Gastrocnemius medialis (tissue), 4 donors: ENCODE data around the gene PLEKHG4B. TPM values are rescaled to one million over a fixed set of nuclear protein-coding genes. Genes with fewer than 3 reads are reported as not detected.

Experiments
- ATAC-seq, 2 donors: fragments of 150-250 bp; one replicate each; pipeline ENCODE4 v1.9.1; 2016
- DNase-seq, 2 donors: peaks; one replicate each; pipeline ENCODE4 v3.0.0-alpha.2; 2019
- H3K27ac ChIP-seq, 4 donors: fragments of 200-600 bp; sonication (generic); 1 replicate in 1 of 4; 2 replicates in 3 of 4; pipeline ENCODE4 v1.5.1; 2016 to 2018; ENCODE audit warnings: mild to moderate bottlenecking in 2 of 4, moderate library complexity in 1 of 4
- H3K27me3 ChIP-seq, 3 donors: fragments of 200-600 bp; sonication (generic) in 2 of 3; 1 replicate in 1 of 3; 2 replicates in 2 of 3; pipeline versions ENCODE4 v1.5.1 to v1.6.0; 2016 to 2019; ENCODE audit warnings: mild to moderate bottlenecking in 1 of 3, moderate library complexity in 1 of 3
- H3K36me3 ChIP-seq, 2 donors: fragments of 200-600 bp; sonication (generic) in 1 of 2; one replicate each; pipeline ENCODE4 v1.5.1; 2017 to 2018
- H3K4me1 ChIP-seq, 2 donors: fragments of 200-600 bp; sonication (generic) in 1 of 2; one replicate each; pipeline ENCODE4 v1.5.1; 2016 to 2017; ENCODE audit warnings: mild to moderate bottlenecking in 2 of 2
- H3K4me3 ChIP-seq, 4 donors: fragments of 200-600 bp; sonication (generic) in 3 of 4; 1 replicate in 1 of 4; 2 replicates in 3 of 4; pipeline ENCODE4 v1.5.1; 2016 to 2019; ENCODE audit warnings: mild to moderate bottlenecking in 2 of 4
- H3K9me3 ChIP-seq, 3 donors: fragments of 200-600 bp; sonication (generic) in 2 of 3; 1 replicate in 1 of 3; 2 replicates in 2 of 3; pipeline ENCODE4 v1.5.1; 2016 to 2019
- POLR2A ChIP-seq, 2 donors: fragments of 450-650 bp; IDR thresholded peaks; one replicate each; pipeline ENCODE4 v1.6.1; 2017; ENCODE audit warnings: antibody characterized with exemption in 2 of 2, mild to moderate bottlenecking in 2 of 2, moderate library complexity in 2 of 2
- in situ Hi-C, 4 donors: fragments of 200-750 bp; cut with MboI; loops; one replicate each; pipeline versions ENCODE4 v1.15.0 to v1.8.0; 2017; ENCODE audit warnings: low sequenced_read_pairs in 4 of 4
- intact Hi-C: fragments of 100-400 bp; cut with DNase I; formaldehyde crosslinking; loops from one replicate; pipeline ENCODE4 v1.15.1; 2023; ENCODE audit warnings: low total_unique reads
- total RNA-seq, 4 donors: library from RNA; depleted of rRNA; stranded (reverse); fragments of >200 nt; gene quantifications; one replicate each; pipeline versions ENCODE4 v1.1.0 to v1.2.3, GENCODE V29; 2016
- TF ChIP-seq, protein P1 (sequence below), 5 experiments: fragments of 450-650 bp in 3 of 5; fragments of 200-600 bp in 2 of 5; sonication (generic) in 2 of 5; IDR thresholded peaks in 4 of 5; conservative IDR thresholded peaks in 1 of 5; 1 replicate in 4 of 5; 2 replicates in 1 of 5; pipeline ENCODE4 v1.5.1; 2016 to 2019; ENCODE audit warnings: antibody characterized with exemption in 5 of 5, mild to moderate bottlenecking in 3 of 5, moderate library complexity in 3 of 5

Gene PLEKHG4B
- total RNA-seq, 4 donors from 2014 or later: not detected

DNA sequence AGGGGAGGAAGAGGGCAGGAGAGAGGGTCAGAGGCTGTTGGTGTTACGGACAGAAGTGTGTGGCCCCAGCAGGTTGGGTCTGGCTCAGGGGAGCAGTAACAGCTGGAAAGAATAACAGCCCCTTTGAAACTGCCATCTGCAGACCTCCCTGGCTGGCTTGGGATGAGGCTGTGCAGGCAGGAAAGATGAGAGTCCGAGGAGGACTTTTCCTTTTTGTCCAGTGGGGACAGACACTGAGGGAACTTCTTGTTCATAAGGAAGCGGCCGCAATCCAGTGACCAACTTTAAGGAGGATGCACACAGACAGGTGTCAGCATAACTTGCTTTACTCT lies 14.8 kb upstream of the PLEKHG4B start:
- ATAC-seq: no peak
- Histone ChIP-seq H3K27ac (no peak overlapping the region), H3K9me3 (no peaks in the 10 kb centered on the region), H3K36me3 (no peaks in the 10 kb centered on the region), H3K4me1 (no peaks in the 10 kb centered on the region), H3K27me3 (peaks cover 0 to 15% (median 0%) of the 10 kb centered on the region in 3 donors), H3K4me3 (no peak overlapping the region)
- in situ Hi-C loops: no loop called here
- DNase-seq: no peak
- intact Hi-C loops: no loop called here
- no peak for TF ChIP-seq POLR2A (IDR thresholded peaks at IDR 0.05)
- TF ChIP-seq, protein P1, sequence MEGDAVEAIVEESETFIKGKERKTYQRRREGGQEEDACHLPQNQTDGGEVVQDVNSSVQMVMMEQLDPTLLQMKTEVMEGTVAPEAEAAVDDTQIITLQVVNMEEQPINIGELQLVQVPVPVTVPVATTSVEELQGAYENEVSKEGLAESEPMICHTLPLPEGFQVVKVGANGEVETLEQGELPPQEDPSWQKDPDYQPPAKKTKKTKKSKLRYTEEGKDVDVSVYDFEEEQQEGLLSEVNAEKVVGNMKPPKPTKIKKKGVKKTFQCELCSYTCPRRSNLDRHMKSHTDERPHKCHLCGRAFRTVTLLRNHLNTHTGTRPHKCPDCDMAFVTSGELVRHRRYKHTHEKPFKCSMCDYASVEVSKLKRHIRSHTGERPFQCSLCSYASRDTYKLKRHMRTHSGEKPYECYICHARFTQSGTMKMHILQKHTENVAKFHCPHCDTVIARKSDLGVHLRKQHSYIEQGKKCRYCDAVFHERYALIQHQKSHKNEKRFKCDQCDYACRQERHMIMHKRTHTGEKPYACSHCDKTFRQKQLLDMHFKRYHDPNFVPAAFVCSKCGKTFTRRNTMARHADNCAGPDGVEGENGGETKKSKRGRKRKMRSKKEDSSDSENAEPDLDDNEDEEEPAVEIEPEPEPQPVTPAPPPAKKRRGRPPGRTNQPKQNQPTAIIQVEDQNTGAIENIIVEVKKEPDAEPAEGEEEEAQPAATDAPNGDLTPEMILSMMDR (IDR thresholded peaks at IDR 0.05 in 4 of 5, conservative IDR thresholded peaks at IDR 0.05 in 1 of 5): no peak

DNA sequence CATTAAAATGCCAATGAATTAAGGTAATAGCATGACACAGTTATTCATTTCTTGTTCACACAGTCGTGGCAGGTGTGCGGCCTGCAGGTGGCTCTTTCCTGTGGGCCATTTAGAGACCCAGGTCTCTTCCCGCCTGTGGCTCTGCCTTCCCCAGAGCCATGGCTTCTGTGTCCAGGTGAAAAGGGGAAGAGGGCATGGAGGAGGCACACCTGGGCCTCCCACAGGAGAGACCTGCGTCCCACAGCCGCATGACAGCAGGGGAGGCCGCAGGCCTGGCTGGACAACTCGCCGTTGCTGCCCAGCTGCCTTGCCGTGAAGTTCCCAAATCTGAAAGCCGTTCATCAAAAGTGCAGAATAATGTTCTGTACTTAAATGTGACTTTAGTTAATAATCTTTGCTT lies 14.4 kb upstream of the PLEKHG4B start:
- Histone ChIP-seq H3K27ac (no peak overlapping the region), H3K36me3 (no peaks in the 10 kb centered on the region), H3K27me3 (peaks cover 0 to 17% (median under 1%) of the 10 kb centered on the region in 3 donors), H3K9me3 (no peaks in the 10 kb centered on the region), H3K4me3 (no peak overlapping the region), H3K4me1 (no peaks in the 10 kb centered on the region)
- in situ Hi-C loops: no loop called here
- TF ChIP-seq, protein P1 (IDR thresholded peaks at IDR 0.05 in 4 of 5, conservative IDR thresholded peaks at IDR 0.05 in 1 of 5): no peak
- TF ChIP-seq POLR2A (IDR thresholded peaks at IDR 0.05): no peak
- ATAC-seq (no peak), DNase-seq (no peak)
- intact Hi-C loops: no loop called here

DNA sequence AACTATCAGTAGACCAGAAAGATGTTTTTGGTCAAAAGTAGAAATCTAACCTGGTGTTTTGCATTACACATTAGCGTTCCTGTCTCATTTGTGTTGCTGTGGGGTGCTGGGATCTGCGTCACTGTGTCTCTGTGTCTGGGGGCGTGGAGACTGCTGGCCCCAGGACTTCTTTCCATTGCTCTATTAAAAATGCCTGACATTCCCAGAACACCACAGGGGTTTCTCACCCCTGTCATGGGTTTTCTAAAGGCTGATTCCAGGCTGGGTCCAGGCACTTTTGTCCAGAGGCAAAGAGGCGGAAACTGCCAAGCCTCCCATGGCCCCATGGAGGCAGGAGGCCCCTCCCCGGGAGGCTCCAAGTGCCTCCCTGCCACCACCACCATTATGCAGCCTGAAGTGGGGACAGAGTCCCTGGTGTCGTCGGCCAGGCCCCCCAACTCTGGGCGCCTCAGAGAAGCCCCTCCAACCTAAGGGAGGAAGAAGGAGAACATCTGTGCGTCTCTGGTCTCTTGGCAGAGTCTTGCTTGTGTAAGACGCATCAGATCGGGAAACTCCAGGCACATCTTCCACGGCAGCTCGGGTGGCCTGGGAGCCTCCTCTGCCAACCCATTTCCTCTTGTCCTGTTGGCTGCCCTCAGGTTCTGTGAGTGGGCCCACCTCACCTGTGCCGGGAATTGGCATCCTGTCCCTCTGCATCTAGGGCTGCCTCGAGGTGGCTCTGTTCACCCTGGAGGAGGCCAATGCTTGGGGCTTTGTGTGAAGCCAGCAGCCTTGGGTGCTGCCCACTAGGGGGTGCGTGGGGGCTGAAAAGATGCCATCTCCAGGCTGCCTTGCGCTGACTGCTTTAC lies 13.8 kb upstream of the PLEKHG4B start:
- in situ Hi-C loops: no loop called here

DNA sequence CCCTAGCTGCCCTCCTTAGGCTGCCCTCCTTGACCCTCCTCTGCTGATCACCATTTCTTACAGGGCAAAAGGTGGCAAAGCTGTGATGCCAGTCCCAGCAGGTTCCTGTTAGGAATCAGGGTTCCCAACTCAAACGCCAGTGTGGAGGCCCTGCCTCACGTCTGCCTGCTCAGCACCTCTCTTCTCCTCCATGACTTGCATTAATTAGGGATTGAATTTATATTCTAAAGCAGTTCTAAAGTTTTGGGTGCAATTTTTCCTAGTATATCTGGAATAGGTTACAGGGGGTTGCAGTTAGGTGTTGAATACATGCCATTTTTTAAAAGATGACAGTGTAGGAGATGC lies 13.2 kb upstream of the PLEKHG4B start:
- in situ Hi-C loops: no loop called here
- intact Hi-C loops: no loop called here

More for the DNA sequence above, 13.8 kb upstream of the PLEKHG4B start:
- Histone ChIP-seq H3K4me1 (no peaks in the 10 kb centered on the region), H3K27me3 (peaks cover 0 to 17% (median 5%) of the 10 kb centered on the region in 3 donors), H3K9me3 (no peaks in the 10 kb centered on the region), H3K27ac (no peak overlapping the region), H3K36me3 (no peaks in the 10 kb centered on the region), H3K4me3 (no peak overlapping the region)
- ATAC-seq: no peak
- intact Hi-C loops: no loop called here
- no peak for DNase-seq
- TF ChIP-seq, protein P1 (IDR thresholded peaks at IDR 0.05 in 4 of 5, conservative IDR thresholded peaks at IDR 0.05 in 1 of 5): peak in 1 of 5 experiments; percentile 12
- no peak for TF ChIP-seq POLR2A (IDR thresholded peaks at IDR 0.05)

More for the DNA sequence above, 13.2 kb upstream of the PLEKHG4B start:
- Histone ChIP-seq H3K4me1 (no peaks in the 10 kb centered on the region), H3K9me3 (no peaks in the 10 kb centered on the region), H3K4me3 (no peak overlapping the region), H3K36me3 (no peaks in the 10 kb centered on the region), H3K27me3 (peaks cover 0 to 17% (median 5%) of the 10 kb centered on the region in 3 donors), H3K27ac (no peak overlapping the region)
- no peak for ATAC-seq
- TF ChIP-seq POLR2A (IDR thresholded peaks at IDR 0.05): no peak
- TF ChIP-seq, protein P1 (IDR thresholded peaks at IDR 0.05 in 4 of 5, conservative IDR thresholded peaks at IDR 0.05 in 1 of 5): no peak
- no peak for DNase-seq
